Common myeloid progenitor, CD34-positive (primary cell): ENCODE measurements around the gene NTM.

Experiments
- CTCF ChIA-PET: fragments of 350-600 bp; sonication (Branson Sonifier 250); formaldehyde crosslinking; loops from one replicate; lab custom pipeline; 2021; ENCODE audit warnings: antibody characterized with exemption; lab: Charles Lee
- POLR2A ChIA-PET: fragments of 350-600 bp; sonication (Branson Sonifier 250); formaldehyde crosslinking; loops from one replicate; lab custom pipeline; 2021; ENCODE audit warnings: antibody characterized with exemption; lab: Charles Lee
- DNase-seq, 3 donors: peaks; one replicate each; pipeline versions ENCODE4 v3.0.0 to v3.0.0-alpha.2; 2013
- H3K27ac ChIP-seq, 2 experiments: 1 replicate in 1 of 2; 2 replicates in 1 of 2; pipeline ENCODE4 v1.7.0; 2013; ENCODE audit warnings: inconsistent platforms in 2 of 2, low read length in 2 of 2, mild to moderate bottlenecking in 2 of 2, low read depth in 1 of 2, moderate library complexity in 1 of 2; ENCODE audit not compliant: severe bottlenecking in 2 of 2, insufficient read depth in 1 of 2, poor library complexity in 1 of 2
- H3K27me3 ChIP-seq, 5 experiments: replicated peaks in 2 of 5; 1 replicate in 3 of 5; 2 replicates in 2 of 5; pipeline versions ENCODE4 v1.6.1 to v1.7.0; 2013; ENCODE audit warnings: low read length in 4 of 5, mild to moderate bottlenecking in 2 of 5, moderate library complexity in 2 of 5, inconsistent platforms in 1 of 5; ENCODE audit not compliant: insufficient read depth in 5 of 5, control insufficient read depth in 4 of 5
- H3K36me3 ChIP-seq, 4 experiments: 1 replicate in 2 of 4; 2 replicates in 2 of 4; pipeline versions ENCODE4 v1.6.1 to v1.7.0; 2013; ENCODE audit warnings: low read length in 3 of 4, control low read depth in 1 of 4, mild to moderate bottlenecking in 1 of 4; ENCODE audit not compliant: control insufficient read depth in 4 of 4, insufficient read depth in 4 of 4
- H3K4me1 ChIP-seq, 4 experiments: 1 replicate in 3 of 4; 2 replicates in 1 of 4; pipeline versions ENCODE4 v1.6.1 to v1.7.1; 2013; ENCODE audit warnings: low read length in 3 of 4, mild to moderate bottlenecking in 3 of 4, control low read depth in 1 of 4, inconsistent platforms in 1 of 4, moderate library complexity in 1 of 4; ENCODE audit not compliant: control insufficient read depth in 4 of 4, insufficient read depth in 4 of 4; ENCODE audit errors: control extremely low read depth in 1 of 4
- H3K4me3 ChIP-seq, 7 experiments: 1 replicate in 4 of 7; 2 replicates in 3 of 7; pipeline versions ENCODE4 v1.5.1 to v1.7.0; 2013; ENCODE audit warnings: mild to moderate bottlenecking in 7 of 7, low read length in 6 of 7, moderate library complexity in 6 of 7, inconsistent platforms in 2 of 7, low read depth in 2 of 7, control low read depth in 1 of 7; ENCODE audit not compliant: insufficient read depth in 4 of 7, control insufficient read depth in 1 of 7; ENCODE audit errors: extremely low read depth in 1 of 7
- H3K9me3 ChIP-seq, 5 experiments: 1 replicate in 4 of 5; 2 replicates in 1 of 5; pipeline versions ENCODE4 v1.6.1 to v1.7.1; 2013; ENCODE audit warnings: low read length in 4 of 5, mild to moderate bottlenecking in 2 of 5, inconsistent platforms in 1 of 5, low read depth in 1 of 5, moderate library complexity in 1 of 5; ENCODE audit not compliant: control insufficient read depth in 4 of 5, insufficient read depth in 2 of 5; ENCODE audit errors: control extremely low read depth in 1 of 5
- WGBS: methylation state at CpG from one replicate; pipeline ENCODE4 v1.1.5; 2013; ENCODE audit not compliant: insufficient coverage; 5-methylcytosine and 5-hydroxymethylcytosine counted together

NTM gene

GRCh38 chr11:131696690-131697089, 326.3 kb downstream of the NTM start:
- peaks cover 0 to 3% (median 0%) of the 10 kb centered on the region in 4 experiments for H3K4me1 ChIP-seq
- H3K9me3 ChIP-seq, result no peaks in the 10 kb centered on the region
- no peaks in the 10 kb centered on the region for H3K36me3 ChIP-seq
- 85% methylated on average over 4 of the region's 8 CpGs for WGBS
- POLR2A ChIA-PET, result no interaction called here
- CTCF ChIA-PET, result interaction anchor here (1.2 kb wide), 1 partner anchor 18 kb away, joined by 3 read pairs; no protein-coding TSS in a partner anchor
- DNase-seq, result no peak
- H3K27me3 ChIP-seq, result peaks cover 6 to 47% (median 11%) of the 10 kb centered on the region in 5 experiments
- no peak overlapping the region for H3K27ac ChIP-seq
- no peak overlapping the region for H3K4me3 ChIP-seq

GRCh38 chr11:131703311-131703710, 332.9 kb downstream of the NTM start:
- Histone ChIP-seq H3K27ac (no peak overlapping the region), H3K4me1 (no peaks in the 10 kb centered on the region), H3K36me3 (no peaks in the 10 kb centered on the region), H3K9me3 (peaks cover 0 to 19% (median 9%) of the 10 kb centered on the region in 5 experiments), H3K4me3 (no peak overlapping the region), H3K27me3 (peaks cover 0 to 1% (median 0%) of the 10 kb centered on the region in 5 experiments)
- ChIA-PET POLR2A (no interaction called here), CTCF (no interaction called here)
- DNase-seq, result no peak
- WGBS, result no CpG with 5 or more reads among the region's 1 CpG

DNA sequence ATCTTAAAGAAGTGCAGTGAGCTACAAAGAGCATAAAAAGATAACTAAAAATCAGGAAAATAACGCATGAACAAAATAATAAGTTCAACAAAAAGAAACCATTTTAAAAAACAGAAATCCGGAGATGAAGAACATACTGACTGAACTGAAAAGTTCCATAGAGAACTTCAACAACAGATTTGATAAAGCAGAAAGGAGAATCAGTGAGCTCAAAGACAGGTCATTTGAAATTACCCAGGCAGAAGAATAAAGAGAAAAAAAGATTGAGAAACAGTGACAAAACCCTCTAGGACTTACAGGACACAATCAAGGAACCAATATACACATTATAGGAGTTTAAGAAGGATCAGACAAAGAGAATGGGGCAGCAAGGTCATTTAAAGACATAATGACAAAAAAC, 334.3 kb downstream of the NTM start:
- Histone ChIP-seq H3K36me3 (no peaks in the 10 kb centered on the region), H3K4me1 (no peaks in the 10 kb centered on the region), H3K27ac (no peak overlapping the region), H3K4me3 (no peak overlapping the region), H3K9me3 (peaks cover 0 to 19% (median 9%) of the 10 kb centered on the region in 5 experiments), H3K27me3 (peaks cover 0 to 1% (median 0%) of the 10 kb centered on the region in 5 experiments)
- DNase-seq, result no peak
- POLR2A ChIA-PET, result no interaction called here
- CTCF ChIA-PET, result interaction anchor here (1.7 kb wide), 1 partner anchor 10 kb away, joined by 7 read pairs; no protein-coding TSS in a partner anchor
- 73% methylated on average over 1 of the region's 2 CpGs for WGBS

GRCh38 chr11:131710511-131710910, 340.1 kb downstream of the NTM start:
- H3K4me3 ChIP-seq, result no peak overlapping the region
- H3K4me1 ChIP-seq, result no peaks in the 10 kb centered on the region
- H3K36me3 ChIP-seq, result no peaks in the 10 kb centered on the region
- no peaks in the 10 kb centered on the region for H3K27me3 ChIP-seq
- DNase-seq, result no peak
- WGBS, result no CpG with 5 or more reads among the region's 2 CpGs
- ChIA-PET POLR2A (no interaction called here), CTCF (no interaction called here)
- peaks cover 0 to 13% (median 4%) of the 10 kb centered on the region in 5 experiments for H3K9me3 ChIP-seq
- H3K27ac ChIP-seq, result no peak overlapping the region

GRCh38 chr11:131712897-131713296, 342.5 kb downstream of the NTM start:
- H3K27me3 ChIP-seq, result no peaks in the 10 kb centered on the region
- WGBS, result 91% methylated on average over 4 of the region's 5 CpGs
- no peaks in the 10 kb centered on the region for H3K36me3 ChIP-seq
- H3K9me3 ChIP-seq, result peaks cover 0 to 13% (median 3%) of the 10 kb centered on the region in 5 experiments
- no peak overlapping the region for H3K4me3 ChIP-seq
- CTCF ChIA-PET, result interaction anchor here (1.3 kb wide), 1 partner anchor 19 kb away, joined by 3 read pairs; no protein-coding TSS in a partner anchor
- H3K4me1 ChIP-seq, result no peaks in the 10 kb centered on the region
- H3K27ac ChIP-seq, result no peak overlapping the region
- no peak for DNase-seq
- POLR2A ChIA-PET, result no interaction called here

DNA sequence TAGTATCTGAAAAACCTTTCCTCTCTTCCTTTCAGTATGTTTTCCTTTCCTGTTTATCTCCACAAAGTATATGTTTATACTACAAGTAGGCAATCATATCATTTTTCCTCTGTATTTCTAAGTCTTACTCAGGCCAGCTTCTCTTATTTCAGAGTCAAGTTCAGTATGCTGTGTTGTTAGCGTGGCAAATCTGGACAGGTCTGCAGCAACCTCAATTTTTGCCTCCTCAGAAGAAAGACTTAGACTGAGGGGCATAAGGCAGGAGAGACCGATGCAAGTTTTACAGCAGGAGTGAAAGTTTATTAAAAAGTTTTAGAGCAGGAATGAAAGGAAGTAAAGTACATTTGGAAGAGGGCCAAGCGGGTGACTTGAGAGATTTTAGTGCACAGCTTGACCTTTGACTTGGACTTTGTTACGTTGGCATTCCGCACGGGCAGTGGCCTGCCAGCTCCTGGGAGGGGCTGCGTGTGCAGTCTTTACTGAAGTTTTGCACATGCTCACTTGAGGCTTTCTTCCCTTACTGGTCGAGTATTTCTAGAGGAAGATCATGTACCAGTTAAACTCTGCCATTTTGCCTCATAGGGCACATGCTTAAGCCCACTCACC, 343.2 kb downstream of the NTM start:
- H3K9me3 ChIP-seq, result peaks cover 0 to 13% (median 3%) of the 10 kb centered on the region in 5 experiments
- ChIA-PET CTCF (interaction anchor here (1.3 kb wide), 1 partner anchor 19 kb away, joined by 3 read pairs; no protein-coding TSS in a partner anchor), POLR2A (no interaction called here)
- 96% methylated on average over 8 of the region's 8 CpGs for whole genome bisulfite sequencing
- DNase-seq, result no peak
- no peak overlapping the region for H3K27ac ChIP-seq
- H3K27me3 ChIP-seq, result peaks cover 0 to 2% (median 0%) of the 10 kb centered on the region in 5 experiments
- no peak overlapping the region for H3K4me3 ChIP-seq
- no peaks in the 10 kb centered on the region for H3K4me1 ChIP-seq
- H3K36me3 ChIP-seq, result no peaks in the 10 kb centered on the region

DNA sequence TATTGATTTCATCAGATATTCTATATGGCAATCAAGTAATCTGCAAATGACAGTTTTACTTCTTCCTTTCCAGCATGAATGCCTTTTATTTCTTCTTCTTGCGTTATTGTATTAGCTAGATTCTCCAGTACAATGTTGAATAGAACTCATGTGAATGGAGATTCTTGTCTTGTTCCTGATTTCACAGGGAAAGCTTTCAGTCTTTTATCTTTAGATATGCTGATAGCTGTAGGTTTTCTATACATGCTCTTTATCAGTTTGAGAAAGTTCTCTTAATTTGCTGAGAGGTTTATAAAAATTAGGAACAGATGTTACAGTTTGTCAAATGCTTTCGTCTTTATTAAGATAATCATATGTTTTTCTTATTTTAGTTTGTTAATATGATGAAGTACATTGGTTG, 347.2 kb downstream of the NTM start:
- Histone ChIP-seq H3K4me3 (no peak overlapping the region), H3K27ac (no peak overlapping the region), H3K4me1 (no peaks in the 10 kb centered on the region), H3K27me3 (peaks cover 0 to 2% (median 0%) of the 10 kb centered on the region in 5 experiments), H3K36me3 (no peaks in the 10 kb centered on the region), H3K9me3 (peaks cover 0 to 11% (median 3%) of the 10 kb centered on the region in 5 experiments)
- no peak for DNase-seq
- ChIA-PET CTCF (no interaction called here), POLR2A (no interaction called here)
- no CpG with 5 or more reads among the region's 2 CpGs for WGBS
